Vagina (tissue), 2 donors: ENCODE measurements around the gene KCNA3.

Source experiments
- CTCF ChIP-seq, 3 experiments: fragments of 450-650 bp in 2 of 3; fragments of 200-600 bp in 1 of 3; sonication (generic) in 1 of 3; IDR thresholded peaks; one replicate each; pipeline ENCODE4 v1.5.1; 2017 to 2019; ENCODE audit warnings: antibody characterized with exemption in 3 of 3, mild to moderate bottlenecking in 2 of 3, moderate library complexity in 2 of 3
- POLR2A ChIP-seq, 2 donors: fragments of 450-650 bp; IDR thresholded peaks; one replicate each; pipeline ENCODE4 v1.6.1; 2017; ENCODE audit warnings: antibody characterized with exemption in 2 of 2, mild to moderate bottlenecking in 2 of 2, moderate library complexity in 2 of 2
- POLR2AphosphoS5 ChIP-seq, 2 donors: sonication (generic); formaldehyde crosslinking; IDR thresholded peaks; one replicate each; pipeline ENCODE4 v1.9.0; 2017; ENCODE audit warnings: antibody characterized with exemption in 2 of 2, mild to moderate bottlenecking in 2 of 2, low read depth in 1 of 2; ENCODE audit not compliant: insufficient read depth in 1 of 2

GRCh38 chr1:110676970-110677369 is 2.2 kb upstream of the KCNA3 start:
- TF ChIP-seq CTCF (IDR thresholded peaks at IDR 0.05) (no peak), POLR2A (IDR thresholded peaks at IDR 0.05) (no peak), POLR2AphosphoS5 (IDR thresholded peaks at IDR 0.05; ENCODE audit: insufficient read depth in 1 of 2, low read depth in 1 of 2) (no peak)
